ENCODE data around the gene FAM110A. TPM values are rescaled to one million over a fixed set of nuclear protein-coding genes. Genes with fewer than 3 reads are reported as not detected.

FAM110A gene
- total RNA-seq, 1 experiment from 2014 or later: 11.7 TPM

- H3K4me1 ChIP-seq (ENCODE audit: insufficient read depth, low read length, poor library complexity, severe bottlenecking): no peaks in the 10 kb centered on the region
- intact Hi-C loops (cut with micrococcal nuclease; ENCODE audit: unreplicated experiment): loop anchor here (5.0 kb wide), 1 partner anchor 394 kb away; no protein-coding TSS in a partner anchor
- POLR2A ChIA-PET (ENCODE audit: low non-redundant PET): no interaction called here
- DNase-seq (ENCODE audit: low spot score): no peak
- H3K4me3 ChIP-seq (ENCODE audit: low read depth, low read length, poor library complexity, severe bottlenecking): no peak overlapping the region
- no TSS peak for BruUV-seq (replicated peaks)
- CTCF ChIA-PET: interaction anchor here (0.6 to 1.4 kb wide), 7 partner anchors 15 to 395 kb away, joined by 3 to 12 read pairs (median 4); no protein-coding TSS in a partner anchor
- TF ChIP-seq CTCF (conservative IDR thresholded peaks at IDR 0.05; ENCODE audit: low read depth, low read length) (no peak), EZH2 (IDR thresholded peaks at IDR 0.05; ENCODE audit: borderline replicate concordance, low read depth, low read length, poor library complexity, severe bottlenecking) (no peak)
- no peaks in the 10 kb centered on the region for H3K9me3 ChIP-seq (ENCODE audit: low read depth, low read length, poor library complexity, severe bottlenecking)
- no peak overlapping the region for H3K27ac ChIP-seq (ENCODE audit: low read depth, low read length, poor library complexity, severe bottlenecking)
- H3K27me3 ChIP-seq (replicated peaks; ENCODE audit: insufficient read depth, low read depth, low read length, poor library complexity): no peaks in the 10 kb centered on the region
- no peaks in the 10 kb centered on the region for H3K36me3 ChIP-seq (ENCODE audit: insufficient read depth, low read length, poor library complexity, severe bottlenecking)
Observed at GRCh38 chr20:818001-818664, 15.4 kb upstream of the FAM110A start.

- ChIA-PET POLR2A (ENCODE audit: low non-redundant PET) (no interaction called here), CTCF (no interaction called here)
- DNase-seq (ENCODE audit: low spot score): no peak
- no peak for TF ChIP-seq CTCF (conservative IDR thresholded peaks at IDR 0.05; ENCODE audit: low read depth, low read length)
- TF ChIP-seq EZH2 (IDR thresholded peaks at IDR 0.05; ENCODE audit: borderline replicate concordance, low read depth, low read length, poor library complexity, severe bottlenecking): no peak
- Histone ChIP-seq H3K4me3 (ENCODE audit: low read depth, low read length, poor library complexity, severe bottlenecking) (no peak overlapping the region), H3K27me3 (replicated peaks; ENCODE audit: insufficient read depth, low read depth, low read length, poor library complexity) (no peaks in the 10 kb centered on the region), H3K27ac (ENCODE audit: low read depth, low read length, poor library complexity, severe bottlenecking) (no peak overlapping the region), H3K9me3 (ENCODE audit: low read depth, low read length, poor library complexity, severe bottlenecking) (no peaks in the 10 kb centered on the region), H3K36me3 (ENCODE audit: insufficient read depth, low read length, poor library complexity, severe bottlenecking) (no peaks in the 10 kb centered on the region), H3K4me1 (ENCODE audit: insufficient read depth, low read length, poor library complexity, severe bottlenecking) (no peaks in the 10 kb centered on the region)
- intact Hi-C loops (cut with micrococcal nuclease; ENCODE audit: unreplicated experiment): loop anchor here (5.0 kb wide), 1 partner anchor 392 kb away; no protein-coding TSS in a partner anchor
- no TSS peak for BruUV-seq (replicated peaks)
Observed at GRCh38 chr20:819680-820322, 13.7 kb upstream of the FAM110A start.

GRCh38 chr20:820323-820953, 13.1 kb upstream of the FAM110A start:
- Histone ChIP-seq H3K27ac (ENCODE audit: low read depth, low read length, poor library complexity, severe bottlenecking) (no peak overlapping the region), H3K9me3 (ENCODE audit: low read depth, low read length, poor library complexity, severe bottlenecking) (no peaks in the 10 kb centered on the region), H3K4me1 (ENCODE audit: insufficient read depth, low read length, poor library complexity, severe bottlenecking) (no peaks in the 10 kb centered on the region), H3K4me3 (ENCODE audit: low read depth, low read length, poor library complexity, severe bottlenecking) (no peak overlapping the region), H3K36me3 (ENCODE audit: insufficient read depth, low read length, poor library complexity, severe bottlenecking) (no peaks in the 10 kb centered on the region), H3K27me3 (replicated peaks; ENCODE audit: insufficient read depth, low read depth, low read length, poor library complexity) (no peaks in the 10 kb centered on the region)
- DNase-seq (ENCODE audit: low spot score): no peak
- no peak for TF ChIP-seq EZH2 (IDR thresholded peaks at IDR 0.05; ENCODE audit: borderline replicate concordance, low read depth, low read length, poor library complexity, severe bottlenecking)
- TF ChIP-seq CTCF (conservative IDR thresholded peaks at IDR 0.05; ENCODE audit: low read depth, low read length): no peak
- BruUV-seq (replicated peaks): no TSS peak
- CTCF ChIA-PET: no interaction called here
- intact Hi-C loops (cut with micrococcal nuclease; ENCODE audit: unreplicated experiment): no loop called here
- POLR2A ChIA-PET (ENCODE audit: low non-redundant PET): no interaction called here

Data from A673 (cell line).